NCI-H345 (cell line): Measurements from ENCODE around the gene GPAT2.
A peak's percentile ranks its signal among the peaks of the same experiment; 100 is the strongest.
"Not testable (repeated sequence)": the region's sequence is repeated elsewhere in the genome, so short reads cannot be mapped to it uniquely, and the experiment has no call there.

Source experiments
- DNase-seq: peaks from one replicate; lab custom pipeline; 2025; lab: John Stamatoyannopoulos, UW

GPAT2 gene

GRCh38 chr2:96034792-96035191 is at the start of gene GPAT2:
GPAT2 (minus strand) TSS chr2:96034916; CDS start chr2:96032359, 2,557 bp downstream.
- not testable (repeated sequence) for DNase-seq

GRCh38 chr2:96083989-96084857 is 49.5 kb upstream of the GPAT2 start:
- DNase-seq = peak; percentile 12

- DNase-seq = no peak
Measured at GRCh38 chr2:96083064-96083939, 48.6 kb upstream of the GPAT2 start.

- DNase-seq = no peak
Measured at GRCh38 chr2:96082211-96083063, 47.7 kb upstream of the GPAT2 start.

- DNase-seq = no peak
Measured at GRCh38 chr2:96081042-96081441, 46.3 kb upstream of the GPAT2 start.

- DNase-seq = no peak
Measured at GRCh38 chr2:96075199-96075771, 40.6 kb upstream of the GPAT2 start.

- no peak for DNase-seq
Measured at GRCh38 chr2:96074156-96074555, 39.4 kb upstream of the GPAT2 start.

- no peak for DNase-seq
Measured at GRCh38 chr2:96073170-96073775, 38.6 kb upstream of the GPAT2 start.

GRCh38 chr2:96072746-96073145 is 38.0 kb upstream of the GPAT2 start:
- DNase-seq = no peak

- DNase-seq = peak; percentile 17
Measured at GRCh38 chr2:96071977-96072491, 37.3 kb upstream of the GPAT2 start.

- DNase-seq = not testable (repeated sequence)
Measured at GRCh38 chr2:96071087-96071976, 36.6 kb upstream of the GPAT2 start.

- not testable (repeated sequence) for DNase-seq
Measured at GRCh38 chr2:96070351-96070750, 35.6 kb upstream of the GPAT2 start.

GRCh38 chr2:96069878-96070277 is 35.2 kb upstream of the GPAT2 start:
- DNase-seq = not testable (repeated sequence)

- DNase-seq = peak; percentile 73
Measured at GRCh38 chr2:96067902-96068581, 33.3 kb upstream of the GPAT2 start.

GRCh38 chr2:96067098-96067660 is 32.5 kb upstream of the GPAT2 start:
- not testable (repeated sequence) for DNase-seq

GRCh38 chr2:96066511-96066910 is 31.8 kb upstream of the GPAT2 start:
- not testable (repeated sequence) for DNase-seq

GRCh38 chr2:96065954-96066353 is 31.2 kb upstream of the GPAT2 start:
- DNase-seq = not testable (repeated sequence)

- no peak for DNase-seq
Measured at GRCh38 chr2:96065381-96065930, 30.7 kb upstream of the GPAT2 start.
